Endometrial microvascular endothelial cells (primary cell): Measurements from ENCODE around the gene NCK2. TPM values are rescaled to one million over a fixed set of nuclear protein-coding genes. Genes with fewer than 3 reads are reported as not detected.
"Not testable (repeated sequence)": the region's sequence is repeated elsewhere in the genome, so short reads cannot be mapped to it uniquely, and the experiment has no call there.

ENCODE experiments used
- in situ Hi-C: cut with HindIII; loops from 2 replicates; pipeline ENCODE4 v1.10.0; 2017; ENCODE audit warnings: low sequenced_read_pairs, low pct_unique_long_range_greater_than_20kb; ENCODE audit errors: inconsistent ontology term
- total RNA-seq: library from RNA; depleted of rRNA; stranded (reverse); fragments of >200 nt; gene quantifications from one replicate; pipeline ENCODE4 v1.2.3, GENCODE V29; 2015; ENCODE audit errors: inconsistent ontology term

NCK2 gene
- total RNA-seq, 1 donor from 2014 or later: 23.2 TPM

- in situ Hi-C loops: no loop called here
These were observed 144.3 kb downstream of the NCK2 start for GRCh38 chr2:105889046-105889445.

GRCh38 chr2:105890111-105890510 is 145.4 kb downstream of the NCK2 start:
- in situ Hi-C loops: no loop called here

- in situ Hi-C loops: no loop called here
These were observed 146.1 kb downstream of the NCK2 start for GRCh38 chr2:105890856-105891255.

- in situ Hi-C loops: no loop called here
These were observed 148.6 kb downstream of the NCK2 start for GRCh38 chr2:105893011-105893995.

- in situ Hi-C loops: no loop called here
These were observed 149.7 kb downstream of the NCK2 start for GRCh38 chr2:105894327-105894944.

GRCh38 chr2:105895990-105896764 is 151.5 kb downstream of the NCK2 start:
- in situ Hi-C loops: no loop called here

GRCh38 chr2:105896765-105897163 is 152.1 kb downstream of the NCK2 start:
- in situ Hi-C loops: no loop called here

GRCh38 chr2:105897694-105898093 is 153.0 kb downstream of the NCK2 start:
- in situ Hi-C loops: not testable (repeated sequence)

GRCh38 chr2:105903051-105903674 is 158.5 kb downstream of the NCK2 start:
- in situ Hi-C loops: no loop called here

GRCh38 chr2:105904938-105905337 is 160.2 kb downstream of the NCK2 start:
- in situ Hi-C loops: no loop called here

- in situ Hi-C loops: no loop called here
These were observed 161.8 kb downstream of the NCK2 start for GRCh38 chr2:105906481-105906880.

- in situ Hi-C loops: no loop called here
These were observed 162.5 kb downstream of the NCK2 start for GRCh38 chr2:105907184-105907583.

GRCh38 chr2:105909215-105909614 is 164.5 kb downstream of the NCK2 start:
- in situ Hi-C loops: no loop called here

GRCh38 chr2:105910497-105911238 is 166.0 kb downstream of the NCK2 start:
- in situ Hi-C loops: no loop called here

- in situ Hi-C loops: no loop called here
These were observed 166.7 kb downstream of the NCK2 start for GRCh38 chr2:105911425-105911824.

- in situ Hi-C loops: no loop called here
These were observed 167.4 kb downstream of the NCK2 start for GRCh38 chr2:105912081-105912480.

GRCh38 chr2:105915005-105915558 is 170.4 kb downstream of the NCK2 start:
- in situ Hi-C loops: no loop called here

- in situ Hi-C loops: no loop called here
These were observed 172.5 kb downstream of the NCK2 start for GRCh38 chr2:105917226-105917625.
